A673 (cell line): ENCODE data around the gene SLC12A3. TPM values are rescaled to one million over a fixed set of nuclear protein-coding genes. Genes with fewer than 3 reads are reported as not detected.

ENCODE experiments used
- BruUV-seq: library from RNA; stranded (reverse); fragments of 400-500 nt; replicated peaks from 2 replicates; lab custom pipeline; 2021; lab: Mats Ljungman, UMichigan
- CTCF ChIA-PET: fragments of 300-600 bp; sonication (Branson Sonifier 250); formaldehyde crosslinking; loops from one replicate; lab custom pipeline; 2022; ENCODE audit warnings: antibody characterized with exemption; lab: Charles Lee
- POLR2A ChIA-PET: fragments of 300-600 bp; sonication (Branson Sonifier 250); formaldehyde crosslinking; loops from one replicate; lab custom pipeline; 2022; ENCODE audit warnings: antibody characterized with exemption; ENCODE audit not compliant: low non-redundant PET; lab: Charles Lee
- DNase-seq: peaks from one replicate; pipeline ENCODE4 v3.0.0-alpha.2; 2015; ENCODE audit warnings: low spot score
- H3K27ac ChIP-seq: fragments of 200-600 bp; sonication (generic); 2 replicates; pipeline ENCODE4 v1.5.1; 2016; ENCODE audit warnings: mixed run types, low read depth, mild to moderate bottlenecking, mixed read lengths, antibody characterized with exemption, low read length; ENCODE audit not compliant: poor library complexity, severe bottlenecking
- H3K27me3 ChIP-seq: fragments of 200-600 bp; sonication (generic); replicated peaks from 2 replicates; pipeline ENCODE4 v1.6.1; 2017; ENCODE audit warnings: mixed run types, low read depth, mild to moderate bottlenecking, mixed read lengths, antibody characterized with exemption, low read length; ENCODE audit not compliant: insufficient read depth, poor library complexity
- H3K36me3 ChIP-seq: fragments of 200-600 bp; sonication (generic); 2 replicates; pipeline ENCODE4 v1.6.1; 2016; ENCODE audit warnings: mixed run types, mild to moderate bottlenecking, mixed read lengths, antibody characterized with exemption, low read length; ENCODE audit not compliant: insufficient read depth, poor library complexity, severe bottlenecking
- H3K4me1 ChIP-seq: fragments of 200-600 bp; sonication (generic); 2 replicates; pipeline ENCODE4 v1.6.1; 2017; ENCODE audit warnings: mixed run types, mild to moderate bottlenecking, mixed read lengths, antibody characterized with exemption, low read length; ENCODE audit not compliant: insufficient read depth, poor library complexity, severe bottlenecking
- H3K4me3 ChIP-seq: fragments of 200-600 bp; sonication (generic); 2 replicates; pipeline ENCODE4 v1.5.1; 2016; ENCODE audit warnings: low read depth, mixed run types, mild to moderate bottlenecking, mixed read lengths, low read length; ENCODE audit not compliant: poor library complexity, severe bottlenecking
- H3K9me3 ChIP-seq: fragments of 200-600 bp; sonication (generic); 2 replicates; pipeline ENCODE4 v1.6.1; 2016; ENCODE audit warnings: mixed run types, low read depth, mild to moderate bottlenecking, mixed read lengths, antibody characterized with exemption, low read length; ENCODE audit not compliant: poor library complexity, severe bottlenecking
- CTCF ChIP-seq: fragments of 300-800, 200-600 bp; sonication (generic); conservative IDR thresholded peaks from 2 replicates; pipeline ENCODE4 v1.5.1; 2017; ENCODE audit warnings: low read depth, mild to moderate bottlenecking, antibody characterized with exemption, low read length, moderate library complexity, mixed read lengths
- EZH2 ChIP-seq: fragments of 200-600 bp; sonication (generic); IDR thresholded peaks from 2 replicates; pipeline ENCODE4 v1.6.1; 2017; ENCODE audit warnings: borderline replicate concordance, low read depth, mild to moderate bottlenecking, mixed read lengths, antibody characterized with exemption, low read length; ENCODE audit not compliant: poor library complexity, severe bottlenecking
- intact Hi-C: fragments of 100-400 bp; cut with micrococcal nuclease; formaldehyde crosslinking; loops from one replicate; pipeline ENCODE4 v1.10.0; 2022; ENCODE audit not compliant: unreplicated experiment
- total RNA-seq: library from RNA; stranded (reverse); gene quantifications from 2 replicates; pipeline ENCODE4 v1.2.3, GENCODE V29; 2021

SLC12A3 gene
- total RNA-seq, 1 experiment from 2014 or later: not detected

- Histone ChIP-seq H3K9me3 (no peaks in the 10 kb centered on the region), H3K4me1 (no peaks in the 10 kb centered on the region), H3K27ac (no peak overlapping the region), H3K27me3 (no peaks in the 10 kb centered on the region), H3K36me3 (no peaks in the 10 kb centered on the region), H3K4me3 (no peak overlapping the region)
- TF ChIP-seq CTCF (no peak), EZH2 (no peak)
- no peak for DNase-seq
- no TSS peak for BruUV-seq
- intact Hi-C loops: no loop called here
- ChIA-PET CTCF (no interaction called here), POLR2A (no interaction called here)
Observed at GRCh38 chr16:56885446-56886162, 20.6 kb downstream of the SLC12A3 start.

GRCh38 chr16:56886296-56886695, 21.3 kb downstream of the SLC12A3 start:
- Histone ChIP-seq H3K36me3 (no peaks in the 10 kb centered on the region), H3K4me1 (no peaks in the 10 kb centered on the region), H3K4me3 (no peak overlapping the region), H3K27me3 (no peaks in the 10 kb centered on the region), H3K27ac (no peak overlapping the region), H3K9me3 (no peaks in the 10 kb centered on the region)
- CTCF ChIA-PET: no interaction called here
- no peak for DNase-seq
- POLR2A ChIA-PET: no interaction called here
- BruUV-seq: no TSS peak
- intact Hi-C loops: no loop called here
- no peak for TF ChIP-seq CTCF
- no peak for TF ChIP-seq EZH2

- Histone ChIP-seq H3K36me3 (no peaks in the 10 kb centered on the region), H3K4me3 (no peak overlapping the region), H3K9me3 (no peaks in the 10 kb centered on the region), H3K4me1 (no peaks in the 10 kb centered on the region), H3K27me3 (no peaks in the 10 kb centered on the region), H3K27ac (no peak overlapping the region)
- BruUV-seq: no TSS peak
- ChIA-PET POLR2A (no interaction called here), CTCF (no interaction called here)
- intact Hi-C loops: no loop called here
- no peak for DNase-seq
- TF ChIP-seq EZH2: no peak
- TF ChIP-seq CTCF: no peak
Observed at GRCh38 chr16:56886826-56887225, 21.8 kb downstream of the SLC12A3 start.
